ENCODE data around the gene LPAR3.
"Not testable (repeated sequence)": the region's sequence is repeated elsewhere in the genome, so short reads cannot be mapped to it uniquely, and the experiment has no call there.

Gene LPAR3

DNA sequence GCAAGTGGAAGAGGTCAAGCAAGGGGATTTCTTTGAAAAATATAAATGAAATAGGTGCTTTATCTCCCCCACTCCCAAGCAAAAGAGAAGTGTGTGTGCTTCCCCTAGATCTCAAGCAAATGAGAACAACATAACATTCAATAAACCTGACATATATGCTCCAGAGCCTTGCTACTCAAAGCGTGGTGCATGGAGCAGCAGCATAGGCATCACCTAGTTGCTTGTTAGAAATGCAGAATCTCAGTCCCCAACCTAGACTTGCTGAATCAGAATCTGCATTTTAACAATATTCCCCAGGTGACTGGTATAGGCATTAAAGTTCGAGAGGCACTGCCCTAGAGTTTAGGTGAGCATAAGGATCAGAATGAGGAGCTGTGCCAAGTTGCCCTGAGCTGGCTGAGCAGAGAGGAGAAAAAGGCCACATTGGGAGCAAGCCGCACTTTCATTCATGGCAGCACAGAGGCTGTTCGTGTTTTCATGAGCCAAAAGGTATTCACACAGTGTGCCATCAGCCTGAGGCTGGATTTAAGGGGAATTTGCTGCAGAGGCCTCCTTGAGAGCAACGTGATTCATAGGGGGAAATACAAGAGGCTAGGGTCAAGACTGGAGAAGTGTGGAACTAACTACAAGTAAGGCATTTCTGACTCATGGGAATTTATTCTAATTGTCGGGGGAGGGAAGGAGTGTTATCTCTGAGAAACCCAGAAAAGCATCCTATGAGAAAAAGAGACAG lies 14.3 kb upstream of the LPAR3 start:
- no peak for DNase-seq (ENCODE audit: low read depth)

DNA sequence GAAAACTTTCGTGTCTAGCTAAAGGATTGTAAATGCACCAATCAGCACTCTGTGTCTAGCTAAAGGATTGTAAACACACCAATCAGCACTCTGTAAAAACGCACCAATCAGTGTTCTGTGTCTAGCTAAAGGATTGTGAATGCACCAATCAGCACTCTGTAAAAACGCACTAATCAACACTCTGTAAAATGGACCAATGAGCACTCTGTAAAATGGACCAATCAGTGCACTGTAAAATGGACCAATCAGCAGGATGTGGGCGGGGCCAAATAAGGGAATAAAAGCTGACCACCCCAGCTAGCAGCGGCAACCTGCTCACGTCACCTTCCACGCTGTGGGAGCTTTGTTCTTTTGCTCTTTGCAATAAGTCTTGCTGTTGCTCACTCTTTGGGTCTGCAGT lies 9.7 kb upstream of the LPAR3 start:
- not testable (repeated sequence) for DNase-seq (ENCODE audit: low read depth)

DNA sequence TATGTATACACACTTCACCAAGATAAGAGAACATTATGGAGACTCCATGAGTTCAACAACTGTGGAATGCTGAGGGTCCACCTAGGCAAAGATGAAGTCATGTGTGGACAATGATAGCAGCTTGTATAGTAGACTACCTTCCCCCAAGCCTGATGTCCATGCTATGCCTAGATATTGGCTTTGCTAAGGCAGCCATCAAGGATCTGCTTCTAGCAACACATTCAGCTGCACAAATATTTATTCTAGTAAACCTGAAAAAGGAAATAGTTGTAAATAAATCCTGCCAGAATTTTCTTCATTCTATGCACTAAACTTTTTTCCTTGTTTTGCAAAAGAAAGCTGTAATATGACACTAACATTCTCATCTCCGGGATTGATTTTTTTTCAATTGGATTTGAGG lies 7.0 kb upstream of the LPAR3 start:
- no peak for DNase-seq (ENCODE audit: low read depth)

DNA sequence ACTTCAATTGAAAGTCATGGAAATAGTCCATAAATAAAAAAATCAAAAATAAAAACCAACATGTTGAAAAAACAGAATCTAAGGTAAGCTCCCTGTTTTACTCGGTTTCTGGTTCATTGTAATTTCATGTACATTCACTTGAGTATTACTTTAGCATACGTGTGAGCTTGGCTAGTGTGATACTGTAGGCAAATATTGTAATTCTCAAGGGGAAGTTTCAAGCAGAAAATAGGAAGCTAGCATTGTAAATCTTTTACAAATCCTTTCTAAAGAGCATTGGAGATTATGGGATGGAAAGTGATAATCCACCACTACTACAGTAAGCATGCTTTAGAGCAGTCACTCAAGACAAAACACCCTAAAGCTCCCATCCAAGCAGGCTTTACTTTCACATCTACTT lies 3.3 kb upstream of the LPAR3 start:
- no peak for DNase-seq (ENCODE audit: low read depth)

DNA sequence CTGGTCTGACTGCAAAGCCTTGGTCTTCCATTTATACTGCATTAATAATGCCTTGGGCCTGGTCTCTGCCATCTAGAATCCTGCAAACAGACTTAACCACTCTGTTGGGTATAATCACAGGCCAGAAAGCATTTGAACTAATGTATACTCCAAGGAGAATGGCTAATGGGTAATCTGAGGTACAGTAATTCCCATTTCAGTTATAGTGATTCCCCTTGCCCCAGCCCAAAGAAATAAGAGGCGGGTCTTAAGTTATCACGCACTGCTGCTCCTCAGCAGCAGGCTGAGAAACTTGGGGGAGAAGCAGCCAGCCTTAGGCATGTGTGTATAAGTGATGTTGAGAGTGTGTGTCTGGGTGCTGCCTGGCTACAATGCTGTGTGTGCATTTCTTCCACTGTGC lies 2.4 kb downstream of the LPAR3 start:
- DNase-seq (ENCODE audit: low read depth) = no peak

DNA sequence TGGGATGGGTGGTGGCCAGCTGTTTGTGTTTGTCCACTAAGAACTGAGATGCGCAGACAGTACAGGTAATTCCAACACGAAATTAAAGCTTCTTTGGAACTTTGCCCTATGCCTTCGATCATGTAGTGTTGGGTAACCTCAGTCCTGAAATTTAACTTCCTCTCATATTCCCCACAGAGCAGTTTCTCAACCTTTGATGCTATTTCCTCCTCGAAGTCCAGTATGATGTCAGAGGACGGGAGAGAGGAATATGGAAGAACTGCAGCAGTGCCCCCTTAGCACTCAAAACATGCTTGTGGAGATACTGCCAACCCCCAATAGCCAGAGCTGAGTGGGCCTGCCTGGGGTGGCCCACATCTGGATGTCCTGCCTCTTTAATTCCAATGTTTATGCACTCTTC lies 3.6 kb downstream of the LPAR3 start:
- DNase-seq (ENCODE audit: low read depth) = no peak

DNA sequence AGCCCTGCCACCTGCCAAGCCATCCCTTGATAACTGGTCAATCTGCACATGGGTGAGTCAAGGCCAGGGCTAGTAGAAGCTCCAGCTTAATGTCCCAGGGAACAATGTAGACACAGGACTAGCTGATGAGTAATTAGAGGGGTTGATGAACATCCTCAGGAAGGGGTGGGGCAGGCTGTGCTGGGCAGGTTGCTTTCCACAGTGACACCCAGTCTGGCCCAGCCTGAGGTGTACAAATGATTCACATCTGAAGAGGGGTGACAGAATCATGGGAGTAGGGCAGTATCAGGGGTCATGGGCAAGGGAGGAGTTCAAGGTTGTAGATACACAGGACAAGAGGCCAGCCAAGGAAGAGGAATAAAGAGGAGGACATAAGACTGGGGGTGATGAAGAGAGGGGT lies 4.3 kb downstream of the LPAR3 start:
- DNase-seq (ENCODE audit: low read depth) = no peak

DNA sequence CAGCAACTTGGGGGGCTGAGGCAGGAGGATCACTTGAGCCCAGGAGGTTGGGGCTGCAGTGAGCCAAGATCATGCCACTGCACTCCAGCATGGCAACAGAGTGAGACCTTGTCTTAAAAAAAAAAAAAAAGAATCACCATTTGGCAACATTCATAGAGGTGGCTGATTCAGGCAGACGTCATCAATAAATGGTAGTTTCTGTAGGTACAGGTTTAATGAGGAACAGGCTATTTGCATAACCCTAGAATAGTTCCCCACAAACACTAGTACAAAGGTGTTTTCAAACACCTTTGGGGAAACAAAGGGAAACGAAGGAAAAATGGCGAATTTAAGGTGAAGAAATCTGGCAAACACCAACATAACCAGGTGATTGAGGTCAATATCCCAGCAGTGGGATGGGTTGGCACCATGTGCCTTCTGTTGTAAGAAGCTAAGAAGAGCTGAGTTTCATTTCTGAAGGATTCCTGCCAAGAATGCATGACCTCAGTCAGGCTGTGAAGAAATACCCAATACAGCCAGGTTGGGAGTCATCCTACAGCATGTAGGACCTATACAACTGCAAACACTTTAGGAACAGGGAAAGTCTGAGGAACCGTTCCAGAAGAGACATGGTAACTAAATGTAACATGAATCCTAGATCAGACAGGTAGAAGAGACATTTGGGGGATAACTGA lies 5.6 kb downstream of the LPAR3 start:
- peak; percentile 84 for DNase-seq (ENCODE audit: low read depth)

DNA sequence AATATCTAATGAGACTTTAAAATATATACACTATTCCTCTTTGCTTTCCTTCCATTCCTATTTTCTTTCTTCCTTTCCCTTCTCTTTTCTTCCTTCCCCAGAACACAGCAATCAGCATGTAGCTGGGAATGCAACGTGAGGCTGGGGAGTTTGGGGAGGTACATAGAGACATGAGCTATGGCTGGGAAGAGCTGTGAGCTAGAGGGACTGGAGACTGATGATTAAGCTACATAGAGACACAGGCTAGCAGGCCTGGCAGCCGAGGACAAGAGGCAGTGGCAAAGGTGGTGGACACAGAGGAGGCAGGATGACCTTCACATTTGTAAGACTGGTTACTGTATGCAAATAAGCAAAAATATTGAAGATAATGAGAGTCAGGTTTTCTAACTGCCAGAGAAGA lies 7.5 kb downstream of the LPAR3 start:
- DNase-seq (ENCODE audit: low read depth) = no peak

DNA sequence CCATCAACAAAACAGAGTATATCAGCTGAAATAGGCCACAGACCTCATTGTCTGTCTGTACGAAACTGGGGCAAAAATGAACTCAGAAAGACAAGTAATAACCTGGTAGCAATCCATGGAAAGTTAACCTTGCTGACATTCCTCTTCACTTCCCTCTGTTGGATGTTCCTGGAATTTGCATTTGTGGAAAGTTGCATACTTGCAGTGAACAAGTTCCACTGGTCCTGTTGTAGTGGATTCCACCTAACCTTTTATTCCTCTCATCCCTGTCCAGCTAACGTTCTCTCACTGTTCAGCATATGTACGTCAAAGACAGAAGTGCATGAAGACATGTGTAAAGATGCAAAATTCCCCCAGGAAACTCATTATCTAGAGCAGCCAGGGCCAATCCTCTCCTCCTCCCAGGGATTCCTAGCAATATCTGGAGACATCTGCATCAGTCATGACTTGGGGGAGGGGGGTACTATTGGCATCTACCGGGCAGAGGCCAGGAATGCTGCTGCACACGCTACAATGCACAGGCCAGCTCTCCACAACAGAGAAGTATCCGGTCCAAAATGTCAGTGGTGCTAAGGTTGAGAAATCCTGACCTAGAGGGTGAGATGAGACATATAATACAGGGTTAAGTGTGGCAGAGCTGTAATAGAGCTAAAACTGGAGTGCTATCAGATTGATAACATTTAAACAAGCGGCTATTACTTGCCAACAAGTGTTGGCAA lies 8.2 kb downstream of the LPAR3 start:
- DNase-seq (ENCODE audit: low read depth) = peak; percentile 80

DNA sequence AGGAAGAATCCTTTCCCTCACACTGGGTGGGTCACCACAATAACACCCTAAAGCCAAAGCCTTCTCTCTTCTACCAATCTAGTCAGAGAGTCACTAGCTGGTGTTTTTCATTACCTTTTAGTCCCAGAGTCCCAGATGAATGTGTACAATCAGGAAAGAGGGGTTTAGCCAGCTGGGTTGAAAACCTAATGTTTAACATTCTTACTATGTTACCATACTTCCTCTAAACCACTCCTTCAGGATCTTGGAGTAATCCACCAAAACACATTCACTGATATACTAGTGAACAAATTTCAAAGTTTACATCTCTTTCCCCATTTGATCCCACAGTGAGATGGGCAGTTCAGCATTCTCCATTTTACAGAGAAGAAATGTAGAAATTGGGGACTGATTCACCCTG lies 9.7 kb downstream of the LPAR3 start:
- peak; percentile 73 for DNase-seq (ENCODE audit: low read depth)

DNA sequence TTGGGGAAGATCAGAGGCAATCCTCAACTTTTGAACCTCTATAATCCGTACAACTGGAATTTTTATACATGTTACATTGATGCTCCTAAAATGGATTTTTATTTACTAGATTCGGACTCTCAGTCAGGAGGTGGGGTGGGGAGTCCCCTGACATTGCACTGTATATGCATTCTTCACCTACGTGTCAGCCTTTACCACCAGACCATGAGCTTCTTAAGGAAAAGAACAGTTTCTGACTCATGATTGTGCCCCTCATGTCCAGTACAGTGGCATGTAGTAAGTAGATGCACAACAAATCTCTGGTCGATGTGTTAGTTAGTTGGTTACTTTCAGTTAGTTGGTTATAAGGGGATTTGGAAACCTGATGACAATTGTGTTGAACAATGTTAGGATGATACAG lies 15.4 kb downstream of the LPAR3 start:
- peak; percentile 75 for DNase-seq (ENCODE audit: low read depth)

DNA sequence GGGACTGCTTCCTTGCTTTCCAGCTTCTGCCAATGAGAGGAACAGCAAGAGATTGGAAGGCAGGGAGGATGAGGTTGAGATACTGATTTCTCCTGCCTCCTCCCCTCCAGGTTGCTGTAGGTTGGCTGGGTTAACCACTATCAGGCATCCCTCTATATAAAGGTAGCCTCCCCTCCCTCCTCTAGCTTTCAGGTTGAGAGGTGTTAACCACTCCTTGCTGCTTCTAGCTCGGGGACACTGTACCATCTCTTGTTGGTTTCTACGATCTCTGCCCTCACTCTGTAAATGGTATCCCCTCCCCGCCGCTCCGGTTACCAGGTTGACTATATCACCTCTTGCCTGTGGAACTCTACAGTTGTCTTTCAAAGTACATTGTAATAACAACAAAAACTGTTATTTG lies 16.7 kb downstream of the LPAR3 start:
- no peak for DNase-seq (ENCODE audit: low read depth)

DNA sequence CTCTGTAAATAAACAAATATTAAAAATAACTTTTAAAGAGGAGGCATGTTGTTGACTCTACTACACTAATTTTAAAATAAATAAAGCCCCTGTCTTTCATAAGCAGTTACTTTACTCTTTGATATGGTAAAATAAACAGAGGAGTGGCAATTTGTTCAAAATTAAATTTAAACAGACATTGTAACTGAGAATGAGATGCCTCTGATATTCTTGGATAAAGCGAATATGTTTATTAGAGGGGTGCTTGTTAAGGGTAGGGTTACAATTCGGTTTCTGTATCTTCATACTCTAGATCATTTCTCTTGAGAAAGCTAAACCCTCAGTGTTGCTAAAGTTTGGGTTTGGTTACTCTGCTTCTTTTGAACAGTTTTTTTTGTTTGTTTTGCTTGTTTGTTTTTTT lies 19.6 kb downstream of the LPAR3 start:
- no peak for DNase-seq (ENCODE audit: low read depth)

DNA sequence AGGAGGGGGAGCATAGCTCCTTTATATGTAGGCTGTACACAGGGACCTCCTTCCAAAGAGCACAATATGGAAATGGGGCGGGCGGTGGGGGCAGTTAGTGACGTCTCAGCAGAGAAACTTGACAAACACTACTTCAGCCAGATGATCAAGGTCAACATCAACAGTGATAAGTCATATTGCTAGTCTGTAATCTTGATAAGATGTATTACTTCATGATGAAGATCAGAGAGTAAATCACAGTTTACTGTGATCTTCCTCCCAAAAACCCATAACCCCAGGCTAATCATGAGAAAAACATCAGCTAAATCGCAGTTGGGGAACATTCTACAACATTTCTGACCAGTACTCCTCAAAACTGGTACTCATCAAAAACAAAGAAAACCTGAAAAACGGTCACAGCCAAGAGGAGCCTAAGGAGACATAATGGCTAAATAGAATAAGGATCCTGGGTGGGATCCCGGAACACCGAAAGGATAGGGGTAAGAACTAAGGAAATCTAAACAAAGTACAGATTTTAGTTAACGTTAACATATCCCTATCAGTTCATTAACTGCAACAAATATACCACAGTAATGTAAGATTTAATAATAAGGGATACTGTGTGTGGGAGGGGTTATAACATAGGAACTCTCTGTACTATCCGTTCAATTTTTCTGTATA lies 20.2 kb downstream of the LPAR3 start:
- DNase-seq (ENCODE audit: low read depth) = no peak

DNA sequence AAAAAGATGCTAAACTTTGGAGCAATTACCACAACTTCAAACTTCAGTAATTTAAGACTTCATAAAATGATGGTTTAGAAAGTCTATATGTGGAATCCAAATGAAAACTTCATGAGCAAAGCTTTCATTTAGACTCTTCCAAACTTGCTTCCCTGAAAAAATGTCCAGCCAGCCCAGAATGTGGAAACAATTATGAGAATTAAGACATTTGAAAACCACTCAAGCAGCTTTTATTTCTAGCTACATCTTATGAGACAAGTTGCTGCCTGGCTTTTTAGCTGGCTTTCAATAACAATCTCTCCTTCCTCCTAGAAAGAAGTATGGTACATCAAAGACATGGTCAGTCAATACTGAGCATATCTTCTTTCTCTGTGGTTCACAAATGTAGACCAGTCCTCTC lies 21.8 kb downstream of the LPAR3 start:
- no peak for DNase-seq (ENCODE audit: low read depth)

DNA sequence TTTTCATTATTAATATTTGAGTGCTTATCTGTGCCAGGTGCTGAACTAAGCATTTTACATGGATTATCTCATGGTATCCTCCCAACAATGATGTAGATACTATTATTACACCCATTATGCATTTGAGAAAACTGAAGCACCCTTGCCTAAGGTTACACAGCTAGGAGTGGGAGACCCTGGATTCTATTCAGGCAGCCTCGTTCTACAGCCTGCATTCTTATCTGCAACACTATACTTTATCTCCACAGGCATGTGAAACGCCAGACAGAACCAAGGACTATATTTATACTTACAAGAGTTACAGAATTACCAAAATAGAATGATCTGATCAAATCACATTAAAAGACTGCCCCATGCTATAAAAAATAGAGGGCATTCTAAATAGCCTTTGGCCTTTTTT lies 22.4 kb downstream of the LPAR3 start:
- no peak for DNase-seq (ENCODE audit: low read depth)

DNA sequence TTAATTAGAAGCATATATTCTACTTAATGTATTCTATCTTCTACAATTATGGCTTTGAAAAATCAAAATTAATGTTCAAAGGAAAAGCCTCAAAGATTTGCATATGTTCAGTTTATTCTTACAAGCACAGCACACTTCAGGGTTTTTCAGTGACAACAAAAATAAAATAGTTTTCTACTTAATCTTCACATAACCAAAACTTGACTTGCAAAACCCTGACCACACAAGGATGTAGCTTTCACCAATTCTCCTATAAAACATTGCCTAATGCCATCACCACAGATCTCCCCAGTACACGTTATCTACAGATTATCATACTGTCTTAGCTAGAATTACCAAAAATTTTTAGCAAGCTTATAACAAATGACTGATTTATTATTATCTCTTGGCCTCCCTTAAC lies 23.3 kb downstream of the LPAR3 start:
- no peak for DNase-seq (ENCODE audit: low read depth)

DNA sequence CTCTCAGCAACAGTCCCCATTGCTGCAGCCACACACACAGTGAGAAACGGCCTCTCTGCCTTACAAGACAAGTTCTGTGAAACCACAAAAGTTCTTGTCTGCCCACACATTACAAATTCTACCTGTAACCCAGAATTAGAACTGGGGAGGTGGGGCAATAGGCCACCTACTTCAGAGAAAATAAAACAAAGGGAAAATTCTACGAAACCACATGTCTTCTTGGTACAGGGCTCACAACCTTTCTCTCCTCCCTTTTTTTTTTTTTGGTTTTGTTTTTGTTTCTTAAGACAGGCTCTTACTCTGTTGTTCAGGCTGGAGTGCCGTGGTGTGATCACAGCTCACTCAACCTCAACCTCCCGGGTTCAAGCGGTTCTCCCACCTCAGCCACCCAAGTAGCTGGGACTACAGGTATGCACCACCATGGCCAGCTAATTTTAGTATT lies 30.2 kb downstream of the LPAR3 start:
- DNase-seq (ENCODE audit: low read depth) = no peak

DNA sequence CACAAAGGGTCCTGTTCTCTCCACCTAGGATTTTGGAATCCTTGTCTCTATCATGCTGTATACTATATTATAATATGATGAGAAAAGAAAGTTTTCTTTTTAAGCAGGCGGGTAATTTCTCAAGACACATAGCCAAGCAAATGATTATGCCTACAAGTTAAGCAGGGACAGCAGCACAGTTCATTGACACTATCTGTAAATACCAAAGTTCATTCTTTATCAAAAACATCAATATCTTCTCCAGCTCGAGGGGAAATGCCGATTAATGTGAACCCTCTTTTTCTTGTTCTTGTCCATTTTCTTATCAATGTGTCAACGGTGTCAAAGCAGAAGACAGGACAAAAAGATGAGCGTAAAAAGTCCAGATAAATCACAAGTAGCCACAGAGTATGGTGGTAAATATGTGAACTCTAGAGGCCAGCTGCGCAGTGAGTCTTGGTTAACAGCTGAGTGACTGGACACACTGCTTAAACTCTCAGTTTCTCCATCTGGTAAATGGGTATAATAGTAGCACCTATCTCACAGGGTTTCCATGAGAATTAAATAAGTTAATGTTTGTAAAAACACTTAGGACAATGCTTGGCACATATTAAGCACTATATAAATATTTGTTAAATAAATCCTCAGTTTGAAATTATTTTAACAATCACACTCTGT lies 30.9 kb downstream of the LPAR3 start:
- DNase-seq (ENCODE audit: low read depth) = no peak

DNA sequence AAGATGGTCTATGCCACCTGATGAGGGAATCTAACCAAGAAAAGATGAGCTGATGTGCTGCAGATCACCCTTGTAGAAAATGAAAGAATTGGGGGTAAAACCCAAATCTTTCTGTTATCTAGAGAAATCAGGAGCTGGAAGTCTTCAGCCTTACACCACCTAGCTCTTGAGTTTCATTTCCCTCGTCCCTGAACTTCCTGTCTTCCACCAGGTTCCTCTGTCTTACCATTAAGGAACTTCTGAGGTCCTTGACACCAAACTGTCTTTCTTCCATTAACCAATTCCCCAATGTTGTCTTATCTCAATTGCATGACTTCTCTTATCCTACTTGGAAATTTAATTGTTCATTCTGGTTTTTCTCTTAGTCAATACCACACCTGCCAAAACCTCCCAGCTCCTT lies 31.5 kb downstream of the LPAR3 start:
- DNase-seq (ENCODE audit: low read depth) = no peak

DNA sequence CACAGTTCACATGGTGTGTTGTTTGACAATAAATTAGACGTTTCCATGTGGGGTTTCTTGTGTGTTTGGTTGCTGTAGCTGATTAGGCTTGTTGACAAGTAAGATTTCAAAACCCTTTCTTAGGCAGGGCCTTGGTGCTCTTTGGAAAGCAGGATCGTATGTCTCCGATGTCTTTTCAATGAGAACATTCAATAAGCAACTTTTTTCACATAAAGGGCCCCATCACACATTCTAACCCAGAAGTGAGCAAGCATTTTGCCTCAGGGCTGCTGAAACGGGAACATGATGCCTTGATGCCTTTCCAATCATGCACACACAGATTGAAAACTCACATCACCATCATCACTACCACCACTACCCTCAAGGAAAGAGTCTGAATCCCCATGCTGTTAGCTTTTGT lies 33.1 kb downstream of the LPAR3 start:
- DNase-seq (ENCODE audit: low read depth) = no peak
